Left kidney (tissue), 2 donors: ENCODE data around the gene ST6GAL1. TPM values are rescaled to one million over a fixed set of nuclear protein-coding genes. Genes with fewer than 3 reads are reported as not detected.
"Not testable (repeated sequence)": the region's sequence is repeated elsewhere in the genome, so short reads cannot be mapped to it uniquely, and the experiment has no call there.

Experiments used
- DNase-seq: peaks from one replicate; pipeline ENCODE4 v3.0.0-alpha.2; 2013
- polyA plus RNA-seq: library from polyadenylated mRNA; unstranded; fragments of 120-200 nt; gene quantifications from one replicate; pipeline ENCODE4 v1.2.1, GENCODE V29; 2013; ENCODE audit not compliant: insufficient read length

ST6GAL1 gene
- polyA plus RNA-seq, 1 donor, result 75.9 TPM

DNA sequence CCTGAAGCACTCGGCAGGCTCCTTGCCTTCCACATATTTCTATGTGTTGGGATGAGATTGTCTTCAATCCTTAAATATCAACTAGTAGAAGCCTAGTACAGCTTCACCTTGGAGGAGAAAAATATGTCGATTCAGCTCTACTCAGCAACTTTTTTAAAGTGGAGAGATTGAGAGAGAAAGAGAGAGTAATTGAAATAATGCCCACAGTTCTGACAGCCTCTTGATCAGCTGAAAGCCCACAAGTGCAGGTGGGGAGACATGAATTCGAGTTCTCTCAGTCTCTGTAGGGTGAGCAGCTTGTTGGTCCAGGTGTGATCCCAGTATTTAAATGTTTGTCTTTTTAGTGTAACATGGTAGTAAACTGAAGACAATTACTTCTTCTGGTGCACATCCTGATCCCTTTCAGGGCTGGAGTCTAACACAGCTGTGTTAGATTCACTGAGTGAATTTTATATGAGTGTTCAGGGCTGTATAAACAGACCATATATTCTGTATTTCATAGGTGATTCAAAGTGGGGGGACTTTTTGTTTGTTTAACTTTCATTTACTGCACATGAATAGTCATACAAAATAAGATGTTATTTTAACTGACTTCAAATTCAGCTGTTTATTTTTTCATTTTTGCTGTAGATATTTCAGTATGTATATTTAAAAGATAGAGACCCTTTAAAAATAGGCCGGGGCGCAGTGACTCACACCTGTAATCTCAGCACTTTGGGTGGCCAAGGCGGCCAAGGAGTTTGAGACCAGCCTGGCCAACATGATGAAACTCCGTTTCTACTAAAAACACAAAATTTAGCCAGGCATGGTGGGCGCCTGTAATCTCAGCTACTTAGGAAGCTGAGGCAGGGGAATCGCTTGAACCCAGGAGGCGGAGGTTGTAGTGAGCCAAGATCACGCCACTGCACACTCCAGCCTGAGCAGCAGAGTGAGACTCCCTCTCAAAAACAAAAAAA lies 64.0 kb downstream of the ST6GAL1 start:
- DNase-seq, result no peak

DNA sequence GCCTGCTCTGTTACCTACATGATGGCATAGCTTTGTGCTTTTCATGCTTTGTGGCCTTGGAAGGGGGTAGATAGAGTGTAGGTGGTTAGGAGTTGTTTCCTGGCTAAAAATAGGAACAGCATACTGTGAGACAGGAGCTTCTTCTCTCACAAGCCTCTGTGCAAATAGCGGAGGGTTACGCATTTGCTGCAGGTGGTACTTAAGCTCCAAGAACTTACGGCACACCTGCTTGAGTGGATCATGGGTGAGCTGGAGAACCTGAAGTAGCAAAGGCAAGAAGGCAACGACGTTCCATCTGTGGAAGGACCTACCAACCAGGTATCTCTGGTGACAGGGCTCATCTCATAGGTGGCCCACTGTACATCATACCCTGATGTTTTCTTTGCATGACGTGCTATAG lies 66.0 kb downstream of the ST6GAL1 start:
- no peak for DNase-seq

DNA sequence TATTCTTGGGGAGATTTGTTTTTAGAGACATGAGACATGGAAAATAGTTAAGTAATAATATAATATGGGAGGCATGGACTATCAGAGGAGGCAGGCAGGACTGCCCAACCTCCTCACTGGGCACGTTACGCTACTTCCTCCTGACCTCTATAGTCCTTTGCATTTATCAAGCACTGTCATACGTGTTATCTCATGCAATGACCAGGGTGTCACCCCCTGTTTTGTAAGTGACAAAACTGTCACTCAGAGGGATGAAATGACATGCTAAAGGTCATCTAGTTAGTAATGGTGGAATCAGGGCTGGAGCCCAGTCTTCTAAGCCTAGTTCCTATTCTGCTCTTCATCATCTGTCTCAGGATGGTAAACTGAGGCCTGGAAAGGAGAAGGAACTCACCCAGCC lies 66.7 kb downstream of the ST6GAL1 start:
- no peak for DNase-seq

DNA sequence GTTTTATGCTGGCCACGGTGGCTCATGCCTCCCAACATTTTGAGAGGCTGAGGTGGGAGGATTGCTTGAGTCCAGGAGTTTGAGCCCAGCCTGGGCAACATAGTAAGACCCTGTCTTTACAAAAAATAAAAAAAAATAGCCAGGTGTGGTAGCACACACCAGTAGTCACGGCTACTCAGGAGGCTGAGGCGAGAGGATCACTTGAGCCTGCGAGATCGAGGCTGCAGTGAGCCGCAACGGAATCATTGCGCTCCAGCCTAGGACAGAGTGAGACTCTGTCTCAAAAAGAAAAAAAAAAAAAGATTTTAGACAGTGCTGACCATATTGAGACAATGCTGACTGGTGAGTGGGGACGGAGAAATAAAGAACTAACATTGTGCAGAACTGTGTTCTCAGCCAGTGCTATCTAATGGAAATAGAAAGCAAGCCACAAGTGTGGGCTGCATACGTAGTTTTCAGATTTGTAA lies 67.2 kb downstream of the ST6GAL1 start:
- DNase-seq, result no peak

DNA sequence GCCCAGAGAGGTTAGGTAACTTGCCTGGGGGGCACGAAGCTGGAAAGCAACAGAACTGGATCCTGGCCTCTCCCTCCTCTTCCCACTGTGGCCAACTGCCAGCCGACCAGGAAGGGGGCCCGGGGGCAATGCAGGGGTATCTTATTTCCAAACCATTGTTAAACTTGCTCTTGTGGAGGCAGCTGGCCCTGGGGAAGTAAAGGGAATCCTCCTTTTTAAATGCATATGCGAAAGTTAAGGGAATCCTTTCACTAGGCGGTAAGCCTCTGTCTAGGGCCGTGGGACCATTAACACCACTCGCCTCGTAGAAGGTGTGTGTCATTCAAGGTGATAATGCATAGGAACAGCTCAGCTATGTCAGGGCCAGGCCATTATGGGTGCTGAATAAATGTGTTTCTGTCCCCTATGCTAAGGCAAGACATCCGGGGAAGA lies 68.6 kb downstream of the ST6GAL1 start:
- no peak for DNase-seq

DNA sequence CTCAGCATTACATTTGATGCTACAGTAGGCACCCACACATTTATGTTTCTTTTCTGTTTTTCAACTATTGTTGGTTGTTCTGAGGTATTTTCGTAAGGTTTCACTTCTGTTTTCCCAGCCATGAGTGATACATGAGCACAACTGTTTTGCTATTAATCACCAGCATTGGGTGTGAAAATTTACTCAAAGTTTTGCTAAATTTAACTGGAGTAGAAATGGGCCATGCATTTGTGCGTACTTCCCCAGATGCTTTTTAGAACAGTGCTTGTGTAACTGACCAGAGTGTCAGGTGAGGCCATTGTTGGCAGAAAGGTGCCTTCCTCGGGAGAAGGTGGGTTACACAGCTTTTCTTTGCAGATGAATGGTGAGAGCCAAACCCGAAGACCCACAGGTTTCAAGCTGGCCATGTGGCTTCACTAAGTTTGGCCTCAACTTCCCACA lies 70.4 kb downstream of the ST6GAL1 start:
- no peak for DNase-seq

DNA sequence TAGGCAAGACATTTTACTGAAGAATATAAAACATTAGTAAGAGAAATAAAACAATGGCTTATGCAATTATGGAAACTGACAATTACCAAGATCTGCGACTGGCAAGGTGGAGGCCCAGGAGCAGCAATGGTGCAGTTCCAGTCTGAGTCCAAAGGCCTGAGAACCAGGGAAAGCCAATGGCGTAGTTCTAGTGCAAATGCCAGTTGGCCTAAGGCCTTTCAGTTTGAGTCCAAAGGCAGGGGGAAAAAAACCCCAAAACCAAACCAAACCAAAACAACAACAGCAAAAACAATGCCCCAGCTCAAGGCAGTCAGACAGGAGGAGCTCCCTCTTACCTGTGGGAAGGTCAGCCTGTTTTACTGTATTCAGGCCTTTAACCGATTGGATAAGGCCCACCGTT lies 72.6 kb downstream of the ST6GAL1 start:
- no peak for DNase-seq

DNA sequence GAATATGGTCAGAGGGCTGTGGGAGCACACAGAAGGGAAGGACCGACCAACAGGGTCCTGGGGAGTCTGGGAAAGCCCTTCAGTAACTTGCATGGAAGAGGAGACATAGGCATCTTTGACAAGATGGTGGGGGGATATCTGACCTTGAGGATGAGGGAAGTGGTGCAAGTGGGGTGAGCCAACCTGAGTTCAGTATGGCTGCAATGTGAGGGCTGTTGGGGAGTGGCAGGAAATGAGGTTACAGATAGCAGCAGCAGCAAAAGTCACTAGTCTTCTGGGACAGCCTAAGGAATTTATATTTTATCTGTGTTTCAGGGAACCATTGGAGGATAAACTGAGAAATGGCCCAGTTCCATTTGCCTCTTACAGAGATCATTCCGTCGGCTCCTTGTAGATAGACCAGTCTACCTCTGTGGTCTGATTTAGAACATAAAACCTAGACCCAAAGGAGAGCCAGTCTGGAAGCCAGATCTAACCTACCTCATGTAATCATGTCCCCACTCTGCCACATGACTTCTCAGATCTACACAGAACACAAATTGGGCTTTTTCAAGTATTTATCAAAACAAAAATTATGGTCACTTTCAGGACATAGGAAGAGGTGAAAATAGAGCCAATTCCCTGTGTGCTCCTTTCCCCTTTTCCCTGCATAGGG lies 75.6 kb downstream of the ST6GAL1 start:
- no peak for DNase-seq

DNA sequence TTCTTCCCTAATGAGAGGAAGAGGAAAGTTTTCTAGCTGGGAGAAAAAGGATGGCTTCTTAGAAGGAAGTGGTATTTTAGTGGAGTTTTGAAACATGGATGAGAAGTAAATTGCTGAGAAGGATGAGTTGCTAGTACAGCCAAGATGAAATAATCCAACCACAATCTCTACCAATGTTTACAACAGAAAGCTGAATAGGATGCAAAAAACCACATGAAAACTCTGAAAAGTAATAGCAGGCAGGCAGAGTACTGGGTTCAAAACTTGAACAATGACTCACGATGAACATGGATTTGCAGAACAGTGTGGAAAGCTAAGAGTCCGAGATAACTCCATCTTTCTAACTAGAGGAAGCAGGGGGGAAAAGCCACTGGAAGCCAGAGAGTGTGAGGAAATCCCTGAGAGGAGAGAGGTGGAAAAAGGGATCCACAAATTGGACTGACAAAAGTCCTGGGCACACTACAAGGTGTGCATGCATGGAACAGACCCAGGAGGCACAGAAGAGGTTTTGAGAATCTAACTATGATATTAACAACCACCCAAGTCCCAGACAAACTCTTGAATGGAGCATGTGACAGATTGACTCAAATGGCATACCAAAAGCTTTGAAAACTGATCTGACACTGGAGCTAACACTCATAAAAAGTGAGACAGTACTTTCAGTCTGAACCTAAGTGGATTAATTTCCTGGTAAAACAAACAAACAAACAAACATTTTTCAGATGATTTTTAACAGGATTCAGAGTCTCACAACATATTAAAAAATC lies 76.7 kb downstream of the ST6GAL1 start:
- DNase-seq, result no peak

DNA sequence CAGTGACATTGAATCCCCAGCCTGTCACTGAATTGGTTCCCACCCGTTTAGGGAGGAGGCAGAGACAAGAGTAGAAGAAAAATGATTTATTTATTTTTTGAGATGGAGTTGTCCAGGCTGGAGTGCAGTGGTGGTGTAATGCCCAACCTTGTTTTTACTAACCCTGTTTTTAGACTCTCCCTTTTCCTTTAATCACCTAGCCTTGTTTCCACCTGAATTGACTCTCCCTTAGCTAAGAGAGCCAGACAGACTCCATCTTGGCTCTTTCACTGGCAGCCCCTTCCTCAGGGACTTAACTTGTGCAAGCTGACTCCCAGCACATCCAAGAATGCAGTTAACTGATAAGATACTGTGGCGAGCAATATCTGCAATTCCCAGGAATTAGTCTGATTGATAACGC lies 80.1 kb downstream of the ST6GAL1 start:
- DNase-seq, result not testable (repeated sequence)

DNA sequence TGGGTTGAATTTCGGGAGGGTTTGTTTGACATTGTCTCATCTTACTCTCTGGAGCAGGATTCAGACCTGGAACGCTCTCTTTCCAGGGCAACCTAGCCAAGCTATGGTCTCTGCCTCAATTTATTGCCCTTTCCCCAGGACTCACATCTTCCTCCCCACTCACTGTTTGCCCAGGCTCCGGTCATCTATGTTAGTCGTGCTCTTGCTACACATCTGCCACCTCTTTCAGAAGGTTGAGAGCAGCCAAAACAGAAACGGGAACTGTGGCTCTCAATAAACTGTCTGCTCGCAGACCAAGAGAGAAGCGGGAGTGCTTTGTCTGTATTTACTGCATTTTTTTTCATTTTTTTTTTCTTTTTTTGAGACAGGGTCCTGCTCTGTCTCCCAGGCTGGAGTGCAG lies 81.6 kb downstream of the ST6GAL1 start:
- no peak for DNase-seq

DNA sequence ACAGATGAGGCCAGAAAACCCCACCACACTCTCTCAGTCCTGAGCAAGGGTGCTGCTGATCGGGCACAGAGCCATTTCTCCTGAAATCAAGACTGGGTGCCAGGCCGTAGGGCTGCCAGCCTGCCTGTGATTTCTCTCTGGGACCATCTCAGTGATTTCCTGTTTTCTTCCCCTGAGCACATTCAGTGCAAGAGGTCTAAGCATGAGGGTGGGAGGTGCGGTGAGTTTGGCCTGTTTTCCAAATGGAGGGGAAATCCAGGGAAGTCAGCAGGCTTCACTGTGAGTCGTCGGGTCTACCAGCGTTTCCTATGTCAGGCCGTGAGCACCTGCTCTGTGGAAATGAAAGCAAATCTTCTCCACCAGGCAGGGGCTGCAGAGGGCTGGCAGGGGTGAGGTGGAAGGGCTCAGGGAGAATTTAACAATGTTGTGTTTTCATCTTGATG lies 82.3 kb downstream of the ST6GAL1 start:
- no peak for DNase-seq

DNA sequence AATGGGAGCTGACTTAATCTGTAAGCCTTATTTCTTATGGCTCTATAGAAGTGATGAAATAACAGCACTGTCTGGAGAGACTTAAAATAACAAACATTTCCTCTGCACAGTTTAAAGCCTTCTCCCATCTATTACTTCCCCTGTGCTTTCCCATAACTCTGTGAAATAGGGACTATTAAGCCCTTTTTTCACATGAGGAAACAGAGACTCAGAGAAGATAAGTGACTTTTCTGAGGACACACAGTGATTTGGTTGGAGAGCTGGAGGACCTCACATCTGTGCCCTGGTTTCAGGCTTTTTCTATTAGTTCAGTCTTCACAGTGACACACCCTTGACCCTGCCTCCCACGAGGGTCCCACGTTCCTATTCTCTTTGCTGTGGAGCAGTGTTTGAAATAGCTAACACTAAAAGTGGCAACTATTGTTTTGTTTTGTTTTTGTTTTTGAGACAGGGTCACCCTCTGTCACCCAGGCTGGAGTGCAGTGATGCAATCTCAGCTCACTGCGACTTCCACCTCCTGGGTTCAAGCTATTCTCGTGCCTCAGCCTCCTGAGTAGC lies 82.9 kb downstream of the ST6GAL1 start:
- no peak for DNase-seq

DNA sequence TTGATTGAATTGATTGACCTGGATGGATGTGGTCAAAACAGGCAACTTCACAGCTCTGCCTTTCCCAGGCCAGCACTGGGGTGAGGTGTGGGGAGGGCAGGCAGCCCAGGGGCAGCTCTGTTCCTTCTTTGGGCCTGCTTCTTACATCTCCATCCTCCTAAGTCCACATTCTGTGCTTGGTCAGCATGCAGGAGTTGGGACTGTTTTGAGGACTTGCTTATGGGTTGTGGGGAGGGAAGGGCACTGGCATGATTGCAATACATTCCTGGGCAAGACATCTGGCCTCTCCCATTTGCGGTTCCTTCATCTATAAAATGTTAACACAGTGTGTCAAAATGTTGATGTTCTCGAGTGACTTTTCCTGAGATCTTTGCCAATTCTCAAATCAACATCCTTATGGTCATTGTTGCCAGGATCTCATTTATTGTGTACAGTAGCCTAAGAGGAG lies 84.1 kb downstream of the ST6GAL1 start:
- DNase-seq, result no peak

DNA sequence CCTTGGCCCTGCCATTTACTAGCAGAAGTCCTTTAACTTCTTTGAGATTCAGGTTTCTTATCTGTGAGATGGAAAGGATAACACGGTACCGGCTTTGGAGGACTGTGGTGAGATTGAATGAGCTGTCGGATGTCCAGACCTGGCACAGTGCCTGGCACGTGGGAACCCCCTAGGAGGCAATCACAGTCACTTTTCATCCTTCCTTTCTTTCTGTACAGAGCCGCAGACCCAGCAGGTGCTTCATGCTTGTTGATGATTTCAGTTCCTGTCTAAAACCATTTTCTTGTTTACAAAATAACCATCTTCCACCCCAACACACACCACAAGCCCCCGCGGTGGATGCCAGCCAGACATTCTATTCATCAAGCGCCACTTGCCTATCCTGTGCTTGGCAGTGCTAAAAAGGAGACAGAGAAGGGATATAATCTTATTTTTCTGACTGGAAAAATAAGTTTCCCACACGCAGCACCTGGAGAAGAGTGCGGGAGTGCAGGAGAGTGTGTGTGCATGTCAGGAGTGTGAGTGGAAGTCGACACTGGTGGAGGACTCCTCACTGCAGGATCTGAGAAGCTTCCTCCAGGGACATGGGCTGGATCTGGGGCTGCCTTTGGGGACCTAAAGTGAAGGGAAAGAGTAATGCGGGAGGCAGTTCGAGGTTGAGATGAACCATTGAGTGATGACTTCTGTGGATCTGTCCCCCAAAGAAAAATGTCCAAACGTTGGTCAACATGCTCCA lies 85.7 kb downstream of the ST6GAL1 start:
- DNase-seq, result no peak

DNA sequence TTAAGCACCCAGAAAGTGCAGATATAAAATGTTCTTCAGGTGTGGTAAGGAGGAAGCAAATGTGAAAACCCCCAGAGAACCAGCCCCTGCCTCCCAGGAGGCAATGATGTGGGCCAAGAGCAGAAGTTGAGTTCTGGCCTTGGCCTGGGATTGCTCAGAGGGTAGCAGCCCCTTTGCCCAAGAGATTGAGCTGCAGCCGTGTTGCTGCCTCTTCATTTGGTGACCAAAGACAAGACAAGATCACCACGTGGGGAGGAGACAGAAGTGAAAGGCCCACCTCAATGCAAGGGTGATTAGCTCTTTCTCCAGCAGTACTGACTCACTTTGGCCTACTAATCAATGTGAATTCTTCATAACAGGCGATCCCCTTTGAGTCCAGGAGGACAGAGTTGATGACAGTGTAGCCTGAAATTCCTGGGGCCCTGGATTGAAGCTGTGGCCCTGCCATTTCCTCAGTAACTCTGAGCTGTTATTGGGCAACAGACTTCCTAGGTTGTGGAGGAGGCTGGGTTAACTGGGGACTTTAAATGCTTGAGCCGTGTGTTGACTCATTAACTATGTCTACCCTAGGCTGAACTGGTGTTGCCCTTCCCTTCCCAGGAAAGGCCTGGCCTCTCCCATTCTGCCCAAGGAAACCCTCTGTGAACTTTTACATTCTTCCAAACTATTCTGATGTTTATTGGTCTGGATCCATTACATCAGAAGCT lies 86.5 kb downstream of the ST6GAL1 start:
- no peak for DNase-seq

DNA sequence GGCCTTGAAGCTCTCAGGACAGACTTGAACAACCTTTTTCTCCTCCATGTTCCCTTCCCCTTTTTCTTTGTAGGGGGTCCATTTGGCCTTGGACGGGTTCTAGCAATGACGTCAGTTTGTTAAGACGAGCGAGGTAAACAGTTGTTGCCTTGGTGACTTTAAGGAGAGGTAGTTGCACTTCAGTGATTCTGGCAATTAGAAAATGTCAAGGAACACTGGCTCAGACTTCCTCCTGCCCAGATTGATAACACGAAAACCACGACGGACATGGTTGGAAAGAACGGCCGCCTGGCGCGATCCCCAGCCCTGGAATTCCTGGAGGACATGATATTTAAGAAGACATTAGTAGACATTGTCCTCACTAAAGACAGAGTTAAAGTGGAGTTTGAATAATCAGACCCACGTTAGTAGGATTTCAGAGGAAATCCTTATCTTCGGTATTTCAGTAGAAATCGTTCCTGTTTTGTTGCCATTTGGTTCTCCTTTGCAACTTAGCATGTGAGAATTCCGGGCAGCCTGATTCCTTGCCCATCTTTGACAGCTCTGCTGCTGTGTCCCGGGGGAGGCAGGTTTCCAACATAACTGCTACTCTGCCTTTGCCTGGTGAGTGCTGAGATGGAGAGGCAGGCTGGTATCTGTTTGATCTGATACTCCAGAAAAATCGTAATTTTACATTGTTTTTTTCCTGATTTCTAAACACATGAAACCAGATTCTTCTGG lies 87.3 kb downstream of the ST6GAL1 start:
- peak; percentile 73 for DNase-seq

DNA sequence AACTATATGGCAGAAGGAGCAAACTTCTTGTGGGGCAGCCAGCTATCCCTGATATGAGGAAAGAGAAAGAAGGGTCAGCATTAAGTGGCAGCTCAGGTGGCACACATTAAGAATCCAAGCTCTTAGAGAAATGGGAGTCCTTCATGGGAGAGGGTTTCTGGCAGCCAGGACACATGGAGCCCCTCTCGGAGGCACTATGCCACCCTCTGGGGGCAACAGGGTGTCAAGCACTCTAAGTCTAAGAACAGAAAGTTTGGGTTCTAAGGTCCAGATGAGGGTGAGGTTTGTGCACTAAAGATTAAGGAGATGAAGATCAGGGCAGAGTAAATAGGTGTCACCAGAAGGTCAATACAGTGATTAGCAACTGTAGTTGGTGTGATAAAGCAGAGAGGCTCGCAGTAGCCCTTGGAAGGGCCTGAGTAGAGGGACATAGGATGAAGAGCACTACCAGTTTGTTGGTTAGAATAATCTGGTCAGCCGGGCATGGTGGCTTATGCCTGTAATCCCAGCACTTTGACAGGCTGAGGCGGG lies 89.3 kb downstream of the ST6GAL1 start:
- no peak for DNase-seq

DNA sequence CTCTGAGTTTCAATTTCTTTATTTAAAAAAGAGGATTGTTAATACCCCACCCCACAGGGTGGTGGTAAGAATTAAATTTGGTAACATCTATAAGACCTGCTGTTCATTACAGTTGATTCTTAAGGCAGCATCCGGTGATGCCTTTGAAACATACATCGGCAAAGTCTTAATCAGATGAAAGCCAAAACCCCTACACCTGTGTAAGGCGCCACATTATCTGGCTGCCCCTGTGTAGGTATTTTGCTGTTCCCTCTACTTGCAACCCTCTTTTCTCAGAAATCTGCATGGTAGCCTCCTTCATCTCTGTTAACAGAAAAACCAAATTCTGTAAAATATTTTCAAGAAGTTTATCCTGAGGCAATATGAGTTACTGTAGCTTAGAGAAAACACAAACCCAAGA lies 90.0 kb downstream of the ST6GAL1 start:
- no peak for DNase-seq
